Measurements from ENCODE around the gene DELE1. TPM values are rescaled to one million over a fixed set of nuclear protein-coding genes. Genes with fewer than 3 reads are reported as not detected.

The DELE1 gene
- total and polyA plus RNA-seq, 2 donors (not counting 3 experiments of a cell fraction or from before 2014, with no cell fraction given), result 105 to 121 TPM

GRCh38 chr5:141931694-141932093, 8.0 kb downstream of the DELE1 start:
- no TSS peak for BruUV-seq (replicated peaks)
- no peak overlapping the region for H3K4me3 ChIP-seq (replicated peaks in 1 of 3; ENCODE audit: insufficient read depth in 1 of 3, low read depth in 1 of 3, low read length in 3 of 3)
- H3K4me2 ChIP-seq (ENCODE audit: insufficient read depth, low read length), result no peak overlapping the region
- no peaks in the 10 kb centered on the region for H4K20me1 ChIP-seq (replicated peaks; ENCODE audit: control insufficient read depth, extremely low read depth, insufficient read depth, low read length)
- no peak overlapping the region for H2AFZ ChIP-seq (ENCODE audit: low read depth, low read length)
- no peaks in the 10 kb centered on the region for H3K9me3 ChIP-seq (replicated peaks; ENCODE audit: control insufficient read depth, insufficient read depth, low read length)
- no peaks in the 10 kb centered on the region for H3K9me1 ChIP-seq (replicated peaks; ENCODE audit: control insufficient read depth, extremely low read depth, insufficient read depth, low read length)
- H3K27ac ChIP-seq (ENCODE audit: insufficient read depth, low read depth, low read length), result no peak overlapping the region
- dilution Hi-C loops (cut with MboI; ENCODE audit: extremely low pct_ligation_motif_present, low sequenced_read_pairs) (no loop called here), intact Hi-C loops (cut with micrococcal nuclease) (no loop called here)
- peaks cover 3% of the 10 kb centered on the region for H3K4me1 ChIP-seq (ENCODE audit: control insufficient read depth, extremely low read depth, insufficient read depth, low read length)
- no peak for FAIRE-seq
- H3K79me2 ChIP-seq (ENCODE audit: control insufficient read depth, insufficient read depth, low read length), result no peaks in the 10 kb centered on the region
- ChIA-PET CTCF (interaction anchor here (3.2 to 4.0 kb wide), 2 partner anchors 29 kb away, joined by 16 to 23 read pairs; no protein-coding TSS in a partner anchor), POLR2A (no interaction called here)
- no peak overlapping the region for H3K9ac ChIP-seq (replicated peaks; ENCODE audit: extremely low read depth, insufficient read depth, low read length)
- no peaks in the 10 kb centered on the region for H3K27me3 ChIP-seq (ENCODE audit: control insufficient read depth in 2 of 2, insufficient read depth in 2 of 2, low read length in 2 of 2)
- H3K36me3 ChIP-seq (ENCODE audit: control insufficient read depth in 2 of 2, extremely low read depth in 1 of 2, insufficient read depth in 2 of 2, low read length in 2 of 2), result peaks cover 29 to 48% of the 10 kb centered on the region in 2 experiments
- TF ChIP-seq MAX (IDR thresholded peaks at IDR 0.05; ENCODE audit: insufficient read depth, insufficient read length) (no peak), JUN (IDR thresholded peaks at IDR 0.05; ENCODE audit: borderline replicate concordance, insufficient read depth, insufficient read length, low read depth) (no peak), GATA2 (IDR thresholded peaks at IDR 0.05; ENCODE audit: insufficient read depth, insufficient read length, low read depth, low read length) (no peak), POLR2A (IDR thresholded peaks at IDR 0.05; ENCODE audit: low read depth, low read length) (no peak), EZH2 (IDR thresholded peaks at IDR 0.05; ENCODE audit: borderline replicate concordance, low read depth, low read length, severe bottlenecking) (no peak), POLR2AphosphoS5 (IDR thresholded peaks at IDR 0.05; ENCODE audit: insufficient read depth, low read depth, low read length) (no peak), MYC (IDR thresholded peaks at IDR 0.05; ENCODE audit: low read depth, low read length) (no peak), FOS (IDR thresholded peaks at IDR 0.05; ENCODE audit: borderline replicate concordance, insufficient read depth, low read length) (no peak), CTCF (IDR thresholded peaks at IDR 0.05; ENCODE audit: extremely low read depth in 1 of 2, insufficient read depth in 1 of 2, low read depth in 1 of 2, low read length in 2 of 2) (no peak)
- no peak for DNase-seq (ENCODE audit: low read depth, low spot score)

Measured in endothelial cell of umbilical vein (primary cell).